Measurements from ENCODE around the gene SAMD5. TPM values are rescaled to one million over a fixed set of nuclear protein-coding genes. Genes with fewer than 3 reads are reported as not detected.

The SAMD5 gene
- total RNA-seq (2021; ENCODE audit: unreplicated experiment) (0.23 TPM), Bru-seq, nascent RNA (percentile 19 among the genes with signal in this experiment), BruChase-seq, experiment 1, labeled RNA remaining after a 2-hour chase (percentile 24 among the genes with signal in this experiment), BruChase-seq, experiment 2, labeled RNA remaining after a 6-hour chase (percentile 22 among the genes with signal in this experiment)
- not detected for polyA plus RNA-seq (2012; ENCODE audit: insufficient read length)
- long read RNA-seq, full-length matches to known transcripts = 1 of 1 reads
- long read RNA-seq, partial matches to known transcripts = 0 of 1 reads
- long read RNA-seq, other reads (novel, unspliced or antisense) = 0 of 1 reads

GRCh38 chr6:147508042-147508865 is at the start of gene SAMD5:
TSS of gene SAMD5 (plus strand) at chr6:147508690. CDS start at chr6:147508929, 239 bp downstream.
- ChIA-PET CTCF (no interaction called here), POLR2A (no interaction called here)
- peaks cover 4% of the 10 kb centered on the region; the same call in 1 of the 2 replicates for H3K36me3 ChIP-seq (ENCODE audit: control insufficient read depth, insufficient read depth, low read length)
- H3K9me3 ChIP-seq (ENCODE audit: control insufficient read depth, insufficient read depth, low read depth, low read length) = no peaks in the 10 kb centered on the region
- H3K27ac ChIP-seq (ENCODE audit: low read length) = no peak within 1 kb of the TSS
- intact Hi-C loops (cut with micrococcal nuclease; ENCODE audit: unreplicated experiment) (loop anchor here (5.0 to 10.0 kb wide), 3 partner anchors 116 to 957 kb away; no protein-coding TSS in a partner anchor), in situ Hi-C loops (cut with HindIII; ENCODE audit: low pct_unique_long_range_greater_than_20kb, low sequenced_read_pairs) (no loop called here)
- ATAC-seq = peak; percentile 94
- peak within 1 kb of the TSS; percentile 49 to 72 for H3K4me3 ChIP-seq (ENCODE audit: low read depth in 2 of 2, low read length in 2 of 2)
- peaks cover 7% of the 10 kb centered on the region for H3K4me1 ChIP-seq (ENCODE audit: control insufficient read depth, insufficient read depth, low read length)
- no peak for DNase-seq (ENCODE audit: low read depth, low spot score)
- H3K27me3 ChIP-seq (ENCODE audit: control insufficient read depth, insufficient read depth, low read length) = peaks cover 14% of the 10 kb centered on the region
- BruUV-seq (replicated peaks) = no TSS peak
- TF ChIP-seq REST (IDR thresholded peaks at IDR 0.05; ENCODE audit: insufficient read depth in 1 of 2, low read depth in 2 of 2, low read length in 1 of 2) = no peak
- TF ChIP-seq SIN3A (IDR thresholded peaks at IDR 0.05; ENCODE audit: borderline replicate concordance, insufficient read depth, low read depth, low read length) = no peak

GRCh38 chr6:147459780-147460179 is 48.7 kb upstream of the SAMD5 start:
- Histone ChIP-seq H3K4me1 (ENCODE audit: control insufficient read depth, insufficient read depth, low read length) (no peaks in the 10 kb centered on the region), H3K27ac (ENCODE audit: low read length) (no peak overlapping the region), H3K9me3 (ENCODE audit: control insufficient read depth, insufficient read depth, low read depth, low read length) (no peaks in the 10 kb centered on the region), H3K27me3 (ENCODE audit: control insufficient read depth, insufficient read depth, low read length) (no peaks in the 10 kb centered on the region), H3K36me3 (ENCODE audit: control insufficient read depth, insufficient read depth, low read length) (no peaks in the 10 kb centered on the region), H3K4me3 (ENCODE audit: low read depth in 2 of 2, low read length in 2 of 2) (no peak overlapping the region)
- ChIA-PET POLR2A (no interaction called here), CTCF (no interaction called here)
- no peak for ATAC-seq
- no peak for DNase-seq (ENCODE audit: low read depth, low spot score)
- intact Hi-C loops (cut with micrococcal nuclease; ENCODE audit: unreplicated experiment) (no loop called here), in situ Hi-C loops (cut with HindIII; ENCODE audit: low pct_unique_long_range_greater_than_20kb, low sequenced_read_pairs) (no loop called here)
- TF ChIP-seq TCF7L2 (IDR thresholded peaks at IDR 0.05; ENCODE audit: low read depth, low read length) (no peak), CTCF (IDR thresholded peaks at IDR 0.05) (no peak), POLR2AphosphoS5 (IDR thresholded peaks at IDR 0.05; ENCODE audit: low read depth, low read length) (no peak)
- no TSS peak for BruUV-seq (replicated peaks)

All from Panc1 (cell line).